A549 (cell line): Measurements from ENCODE around the gene TERB2.
"Not testable (repeated sequence)": the region's sequence is repeated elsewhere in the genome, so short reads cannot be mapped to it uniquely, and the experiment has no call there.

Experiments
- BHLHE40 ChIP-seq: IDR thresholded peaks from 2 replicates; pipeline ENCODE4 v1.6.1; 2012; ENCODE audit warnings: low read depth, low read length, inconsistent platforms
- CEBPB ChIP-seq, 2 experiments: fragments of >200 bp in 1 of 2; sonication (Bioruptor Twin) in 1 of 2; formaldehyde crosslinking in 1 of 2; IDR thresholded peaks; 2 replicates each; pipeline ENCODE4 v1.6.1; 2012 to 2016
- CHD2 ChIP-seq: fragments of 150-350 bp; IDR thresholded peaks from 2 replicates; pipeline ENCODE4 v1.6.1; 2014; ENCODE audit warnings: low read length; ENCODE audit not compliant: partially characterized antibody
- JUN ChIP-seq, 2 experiments: fragments of >200 bp; sonication (Bioruptor Twin); formaldehyde crosslinking; IDR thresholded peaks; 2 replicates in 1 of 2; 3 replicates in 1 of 2; pipeline ENCODE4 v1.6.1; 2016 to 2017
- JUNB ChIP-seq: fragments of >200 bp; sonication (Bioruptor Twin); formaldehyde crosslinking; IDR thresholded peaks from 2 replicates; pipeline ENCODE4 v1.6.1; 2016
- MYC ChIP-seq: IDR thresholded peaks from 2 replicates; pipeline ENCODE4 v1.6.1; 2012; ENCODE audit warnings: mild to moderate bottlenecking, inconsistent platforms, low read length, improper control_type of control experiment, borderline replicate concordance
- POLR2A ChIP-seq: IDR thresholded peaks from 2 replicates; pipeline ENCODE4 v1.6.1; 2012; ENCODE audit warnings: mild to moderate bottlenecking, low read length
- SMC3 ChIP-seq: fragments of >200 bp; sonication (Bioruptor Twin); formaldehyde crosslinking; IDR thresholded peaks from 3 replicates; pipeline ENCODE4 v1.6.1; 2018; ENCODE audit warnings: inconsistent platforms
- TF ChIP-seq, protein P1 (sequence below): fragments of >200 bp; sonication (Bioruptor Twin); formaldehyde crosslinking; IDR thresholded peaks from 3 replicates; pipeline ENCODE4 v1.5.1; 2016
- TF ChIP-seq, protein P2 (sequence below): fragments of 450-650 bp; IDR thresholded peaks from 2 replicates; pipeline ENCODE4 v1.6.1; 2014; ENCODE audit warnings: antibody characterized with exemption

DNA sequence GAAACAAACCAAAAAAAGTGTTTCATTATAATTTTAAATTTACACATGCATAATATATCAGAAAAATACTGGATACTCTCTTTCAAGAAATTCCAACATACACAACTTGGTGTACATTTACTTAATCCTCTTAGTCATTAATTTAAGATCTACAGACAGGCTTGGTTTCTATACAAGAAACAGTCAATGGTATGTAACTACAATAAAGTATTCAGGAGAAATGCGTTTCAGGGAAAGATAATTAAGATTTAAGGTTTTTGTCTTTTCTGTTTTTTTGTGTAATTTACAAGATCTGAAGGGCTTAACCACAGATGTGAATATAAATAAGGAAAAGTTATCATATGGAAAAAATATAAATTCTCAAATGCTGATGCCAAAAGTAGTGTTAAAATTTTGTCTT lies 44.3 kb upstream of the TERB2 start:
- TF ChIP-seq MYC; JUN (IDR thresholded peaks at IDR 0.05); POLR2A; SMC3; BHLHE40; CHD2; CEBPB (IDR thresholded peaks at IDR 0.05); JUNB: not testable (repeated sequence)
- TF ChIP-seq, protein P1, sequence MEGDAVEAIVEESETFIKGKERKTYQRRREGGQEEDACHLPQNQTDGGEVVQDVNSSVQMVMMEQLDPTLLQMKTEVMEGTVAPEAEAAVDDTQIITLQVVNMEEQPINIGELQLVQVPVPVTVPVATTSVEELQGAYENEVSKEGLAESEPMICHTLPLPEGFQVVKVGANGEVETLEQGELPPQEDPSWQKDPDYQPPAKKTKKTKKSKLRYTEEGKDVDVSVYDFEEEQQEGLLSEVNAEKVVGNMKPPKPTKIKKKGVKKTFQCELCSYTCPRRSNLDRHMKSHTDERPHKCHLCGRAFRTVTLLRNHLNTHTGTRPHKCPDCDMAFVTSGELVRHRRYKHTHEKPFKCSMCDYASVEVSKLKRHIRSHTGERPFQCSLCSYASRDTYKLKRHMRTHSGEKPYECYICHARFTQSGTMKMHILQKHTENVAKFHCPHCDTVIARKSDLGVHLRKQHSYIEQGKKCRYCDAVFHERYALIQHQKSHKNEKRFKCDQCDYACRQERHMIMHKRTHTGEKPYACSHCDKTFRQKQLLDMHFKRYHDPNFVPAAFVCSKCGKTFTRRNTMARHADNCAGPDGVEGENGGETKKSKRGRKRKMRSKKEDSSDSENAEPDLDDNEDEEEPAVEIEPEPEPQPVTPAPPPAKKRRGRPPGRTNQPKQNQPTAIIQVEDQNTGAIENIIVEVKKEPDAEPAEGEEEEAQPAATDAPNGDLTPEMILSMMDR = not testable (repeated sequence)
- TF ChIP-seq, protein P2, sequence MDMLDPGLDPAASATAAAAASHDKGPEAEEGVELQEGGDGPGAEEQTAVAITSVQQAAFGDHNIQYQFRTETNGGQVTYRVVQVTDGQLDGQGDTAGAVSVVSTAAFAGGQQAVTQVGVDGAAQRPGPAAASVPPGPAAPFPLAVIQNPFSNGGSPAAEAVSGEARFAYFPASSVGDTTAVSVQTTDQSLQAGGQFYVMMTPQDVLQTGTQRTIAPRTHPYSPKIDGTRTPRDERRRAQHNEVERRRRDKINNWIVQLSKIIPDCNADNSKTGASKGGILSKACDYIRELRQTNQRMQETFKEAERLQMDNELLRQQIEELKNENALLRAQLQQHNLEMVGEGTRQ = not testable (repeated sequence)
